ENCODE results near the gene FAXC. TPM values are rescaled to one million over a fixed set of nuclear protein-coding genes. Genes with fewer than 3 reads are reported as not detected.

The FAXC gene
- total and polyA plus RNA-seq, 2 of the 8 experiments (the other 6 are each of a cell fraction or from before 2014, with no cell fraction given) = 23.2 to 29.8 TPM

DNA sequence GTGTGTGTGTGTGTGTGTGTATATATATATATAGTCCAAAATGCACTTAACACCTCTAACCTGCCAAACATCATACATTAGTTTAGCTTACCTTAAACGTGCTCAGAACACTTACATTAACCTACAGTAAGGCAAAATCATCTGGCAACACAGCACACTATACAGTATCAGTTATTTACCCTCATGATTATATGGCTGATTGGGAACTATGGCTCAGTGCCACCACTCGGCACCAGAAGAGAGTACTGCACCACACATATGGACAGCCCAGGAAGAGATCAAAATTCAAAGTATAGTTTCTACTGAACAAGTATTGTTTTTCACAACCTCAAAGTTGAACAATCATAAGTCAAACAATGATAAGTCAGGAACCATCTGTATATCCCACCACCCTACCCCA lies 59.8 kb downstream of the FAXC start (continued):
- TF ChIP-seq, protein P1, sequence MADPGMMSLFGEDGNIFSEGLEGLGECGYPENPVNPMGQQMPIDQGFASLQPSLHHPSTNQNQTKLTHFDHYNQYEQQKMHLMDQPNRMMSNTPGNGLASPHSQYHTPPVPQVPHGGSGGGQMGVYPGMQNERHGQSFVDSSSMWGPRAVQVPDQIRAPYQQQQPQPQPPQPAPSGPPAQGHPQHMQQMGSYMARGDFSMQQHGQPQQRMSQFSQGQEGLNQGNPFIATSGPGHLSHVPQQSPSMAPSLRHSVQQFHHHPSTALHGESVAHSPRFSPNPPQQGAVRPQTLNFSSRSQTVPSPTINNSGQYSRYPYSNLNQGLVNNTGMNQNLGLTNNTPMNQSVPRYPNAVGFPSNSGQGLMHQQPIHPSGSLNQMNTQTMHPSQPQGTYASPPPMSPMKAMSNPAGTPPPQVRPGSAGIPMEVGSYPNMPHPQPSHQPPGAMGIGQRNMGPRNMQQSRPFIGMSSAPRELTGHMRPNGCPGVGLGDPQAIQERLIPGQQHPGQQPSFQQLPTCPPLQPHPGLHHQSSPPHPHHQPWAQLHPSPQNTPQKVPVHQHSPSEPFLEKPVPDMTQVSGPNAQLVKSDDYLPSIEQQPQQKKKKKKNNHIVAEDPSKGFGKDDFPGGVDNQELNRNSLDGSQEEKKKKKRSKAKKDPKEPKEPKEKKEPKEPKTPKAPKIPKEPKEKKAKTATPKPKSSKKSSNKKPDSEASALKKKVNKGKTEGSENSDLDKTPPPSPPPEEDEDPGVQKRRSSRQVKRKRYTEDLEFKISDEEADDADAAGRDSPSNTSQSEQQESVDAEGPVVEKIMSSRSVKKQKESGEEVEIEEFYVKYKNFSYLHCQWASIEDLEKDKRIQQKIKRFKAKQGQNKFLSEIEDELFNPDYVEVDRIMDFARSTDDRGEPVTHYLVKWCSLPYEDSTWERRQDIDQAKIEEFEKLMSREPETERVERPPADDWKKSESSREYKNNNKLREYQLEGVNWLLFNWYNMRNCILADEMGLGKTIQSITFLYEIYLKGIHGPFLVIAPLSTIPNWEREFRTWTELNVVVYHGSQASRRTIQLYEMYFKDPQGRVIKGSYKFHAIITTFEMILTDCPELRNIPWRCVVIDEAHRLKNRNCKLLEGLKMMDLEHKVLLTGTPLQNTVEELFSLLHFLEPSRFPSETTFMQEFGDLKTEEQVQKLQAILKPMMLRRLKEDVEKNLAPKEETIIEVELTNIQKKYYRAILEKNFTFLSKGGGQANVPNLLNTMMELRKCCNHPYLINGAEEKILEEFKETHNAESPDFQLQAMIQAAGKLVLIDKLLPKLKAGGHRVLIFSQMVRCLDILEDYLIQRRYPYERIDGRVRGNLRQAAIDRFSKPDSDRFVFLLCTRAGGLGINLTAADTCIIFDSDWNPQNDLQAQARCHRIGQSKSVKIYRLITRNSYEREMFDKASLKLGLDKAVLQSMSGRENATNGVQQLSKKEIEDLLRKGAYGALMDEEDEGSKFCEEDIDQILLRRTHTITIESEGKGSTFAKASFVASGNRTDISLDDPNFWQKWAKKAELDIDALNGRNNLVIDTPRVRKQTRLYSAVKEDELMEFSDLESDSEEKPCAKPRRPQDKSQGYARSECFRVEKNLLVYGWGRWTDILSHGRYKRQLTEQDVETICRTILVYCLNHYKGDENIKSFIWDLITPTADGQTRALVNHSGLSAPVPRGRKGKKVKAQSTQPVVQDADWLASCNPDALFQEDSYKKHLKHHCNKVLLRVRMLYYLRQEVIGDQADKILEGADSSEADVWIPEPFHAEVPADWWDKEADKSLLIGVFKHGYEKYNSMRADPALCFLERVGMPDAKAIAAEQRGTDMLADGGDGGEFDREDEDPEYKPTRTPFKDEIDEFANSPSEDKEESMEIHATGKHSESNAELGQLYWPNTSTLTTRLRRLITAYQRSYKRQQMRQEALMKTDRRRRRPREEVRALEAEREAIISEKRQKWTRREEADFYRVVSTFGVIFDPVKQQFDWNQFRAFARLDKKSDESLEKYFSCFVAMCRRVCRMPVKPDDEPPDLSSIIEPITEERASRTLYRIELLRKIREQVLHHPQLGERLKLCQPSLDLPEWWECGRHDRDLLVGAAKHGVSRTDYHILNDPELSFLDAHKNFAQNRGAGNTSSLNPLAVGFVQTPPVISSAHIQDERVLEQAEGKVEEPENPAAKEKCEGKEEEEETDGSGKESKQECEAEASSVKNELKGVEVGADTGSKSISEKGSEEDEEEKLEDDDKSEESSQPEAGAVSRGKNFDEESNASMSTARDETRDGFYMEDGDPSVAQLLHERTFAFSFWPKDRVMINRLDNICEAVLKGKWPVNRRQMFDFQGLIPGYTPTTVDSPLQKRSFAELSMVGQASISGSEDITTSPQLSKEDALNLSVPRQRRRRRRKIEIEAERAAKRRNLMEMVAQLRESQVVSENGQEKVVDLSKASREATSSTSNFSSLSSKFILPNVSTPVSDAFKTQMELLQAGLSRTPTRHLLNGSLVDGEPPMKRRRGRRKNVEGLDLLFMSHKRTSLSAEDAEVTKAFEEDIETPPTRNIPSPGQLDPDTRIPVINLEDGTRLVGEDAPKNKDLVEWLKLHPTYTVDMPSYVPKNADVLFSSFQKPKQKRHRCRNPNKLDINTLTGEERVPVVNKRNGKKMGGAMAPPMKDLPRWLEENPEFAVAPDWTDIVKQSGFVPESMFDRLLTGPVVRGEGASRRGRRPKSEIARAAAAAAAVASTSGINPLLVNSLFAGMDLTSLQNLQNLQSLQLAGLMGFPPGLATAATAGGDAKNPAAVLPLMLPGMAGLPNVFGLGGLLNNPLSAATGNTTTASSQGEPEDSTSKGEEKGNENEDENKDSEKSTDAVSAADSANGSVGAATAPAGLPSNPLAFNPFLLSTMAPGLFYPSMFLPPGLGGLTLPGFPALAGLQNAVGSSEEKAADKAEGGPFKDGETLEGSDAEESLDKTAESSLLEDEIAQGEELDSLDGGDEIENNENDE (IDR thresholded peaks at IDR 0.05; ENCODE audit: insufficient replicate concordance, low read length) = no peak
- TF ChIP-seq SIRT6 (IDR thresholded peaks at IDR 0.05; ENCODE audit: low read length) (no peak), KDM5A (IDR thresholded peaks at IDR 0.05; ENCODE audit: low read length) (no peak)
